ENCODE results near the gene INPP4B. TPM values are rescaled to one million over a fixed set of nuclear protein-coding genes. Genes with fewer than 3 reads are reported as not detected.

INPP4B gene
- total RNA-seq, 1 experiment from 2014 or later: 0.07 TPM

- no peaks in the 10 kb centered on the region for H3K79me2 ChIP-seq (ENCODE audit: insufficient read depth, low read length)
- no peak overlapping the region for H3K27ac ChIP-seq (ENCODE audit: insufficient read length, low read depth, low read length)
- H3K27me3 ChIP-seq (ENCODE audit: insufficient read depth, low read length): no peaks in the 10 kb centered on the region
- H3K56ac ChIP-seq (ENCODE audit: insufficient read length, low read depth, low read length): no peak overlapping the region
- TF ChIP-seq, protein P1, sequence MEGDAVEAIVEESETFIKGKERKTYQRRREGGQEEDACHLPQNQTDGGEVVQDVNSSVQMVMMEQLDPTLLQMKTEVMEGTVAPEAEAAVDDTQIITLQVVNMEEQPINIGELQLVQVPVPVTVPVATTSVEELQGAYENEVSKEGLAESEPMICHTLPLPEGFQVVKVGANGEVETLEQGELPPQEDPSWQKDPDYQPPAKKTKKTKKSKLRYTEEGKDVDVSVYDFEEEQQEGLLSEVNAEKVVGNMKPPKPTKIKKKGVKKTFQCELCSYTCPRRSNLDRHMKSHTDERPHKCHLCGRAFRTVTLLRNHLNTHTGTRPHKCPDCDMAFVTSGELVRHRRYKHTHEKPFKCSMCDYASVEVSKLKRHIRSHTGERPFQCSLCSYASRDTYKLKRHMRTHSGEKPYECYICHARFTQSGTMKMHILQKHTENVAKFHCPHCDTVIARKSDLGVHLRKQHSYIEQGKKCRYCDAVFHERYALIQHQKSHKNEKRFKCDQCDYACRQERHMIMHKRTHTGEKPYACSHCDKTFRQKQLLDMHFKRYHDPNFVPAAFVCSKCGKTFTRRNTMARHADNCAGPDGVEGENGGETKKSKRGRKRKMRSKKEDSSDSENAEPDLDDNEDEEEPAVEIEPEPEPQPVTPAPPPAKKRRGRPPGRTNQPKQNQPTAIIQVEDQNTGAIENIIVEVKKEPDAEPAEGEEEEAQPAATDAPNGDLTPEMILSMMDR (conservative IDR thresholded peaks at IDR 0.05): no peak
- no peaks in the 10 kb centered on the region for H3K79me1 ChIP-seq (ENCODE audit: insufficient read depth, low read depth, low read length, poor library complexity, severe bottlenecking)
- no peaks in the 10 kb centered on the region for H3K4me1 Mint-ChIP-seq
- no peak overlapping the region for H3K4ac ChIP-seq (ENCODE audit: low read depth, low read length)
- H2BK15ac ChIP-seq (ENCODE audit: low read depth, low read length): no peak overlapping the region
- H4K8ac ChIP-seq (replicated peaks; ENCODE audit: insufficient read length, low read depth, low read length): no peak overlapping the region
- no peak for DNase-seq
- no peak overlapping the region for H4K5ac ChIP-seq (ENCODE audit: insufficient read length, low read depth, low read length)
- no peak overlapping the region for H2AFZ ChIP-seq (ENCODE audit: low read length)
- no peak overlapping the region for H2BK5ac ChIP-seq (ENCODE audit: insufficient read length, low read length)
- H3K4me1 ChIP-seq (ENCODE audit: insufficient read depth, low read length): no peaks in the 10 kb centered on the region
- no peak overlapping the region for H2BK20ac ChIP-seq (ENCODE audit: low read depth, low read length, poor library complexity, severe bottlenecking)
- no peak overlapping the region for H3K9ac ChIP-seq (ENCODE audit: extremely low read depth, insufficient read length, low read length)
- no peak overlapping the region for H3K4me3 Mint-ChIP-seq
- H3K9me3 Mint-ChIP-seq: peaks cover 29 to 40% of the 10 kb centered on the region in 2 experiments
- peaks cover 3 to 14% (median 11%) of the 10 kb centered on the region in 3 experiments for H3K36me3 Mint-ChIP-seq (ENCODE audit: insufficient read depth in 1 of 3, low read depth in 3 of 3)
- no peak overlapping the region for H3K14ac ChIP-seq (ENCODE audit: insufficient read depth, low read length)
- H3K27me3 Mint-ChIP-seq (ENCODE audit: low read depth): no peaks in the 10 kb centered on the region
- H3K4me2 ChIP-seq (ENCODE audit: insufficient read depth, insufficient read length, low read length): no peak overlapping the region
- no peak overlapping the region for H2AK5ac ChIP-seq (ENCODE audit: insufficient read length, low read length)
- H3K27ac Mint-ChIP-seq: no peak overlapping the region
- H3T11ph ChIP-seq (ENCODE audit: low read length): no peak overlapping the region
- H3K23me2 ChIP-seq (ENCODE audit: insufficient read length, low read depth, low read length, poor library complexity, severe bottlenecking): no peaks in the 10 kb centered on the region
- H4K20me1 ChIP-seq (ENCODE audit: control insufficient read depth, insufficient read depth, insufficient read length): no peaks in the 10 kb centered on the region
- no peak overlapping the region for H4K91ac ChIP-seq (ENCODE audit: insufficient read length, low read depth, low read length)
- no CpG with 5 or more reads among the region's 1 CpG for whole genome bisulfite sequencing (ENCODE audit: extremely low coverage, insufficient read length, low lambda C conversion rate)
- no peak overlapping the region for H3K18ac ChIP-seq (ENCODE audit: insufficient read length, low read depth, low read length)
- no peak overlapping the region for H3K23ac ChIP-seq (ENCODE audit: insufficient read length, low read depth, low read length)
- no peak overlapping the region for H2BK120ac ChIP-seq (ENCODE audit: low read depth, low read length, poor library complexity, severe bottlenecking)
- no peak overlapping the region for H2BK12ac ChIP-seq (ENCODE audit: insufficient read length, low read depth, low read length)
- no peaks in the 10 kb centered on the region for H3K9me3 ChIP-seq (ENCODE audit: control insufficient read depth, low read depth, low read length)
Measured at GRCh38 chr4:142663828-142664227, 182.3 kb downstream of the INPP4B start.

Measured in H9 (cell line).